H1 (cell line): ENCODE data around the gene TMEM164. TPM values are rescaled to one million over a fixed set of nuclear protein-coding genes. Genes with fewer than 3 reads are reported as not detected.

Experiments
- CTCF ChIA-PET: fragments of 300-600 bp; sonication (Branson Sonifier 250); formaldehyde crosslinking; loops from one replicate; lab custom pipeline; 2021; ENCODE audit not compliant: partially characterized antibody; lab: Charles Lee
- POLR2A ChIA-PET: fragments of 300-600 bp; sonication (Branson Sonifier 250); formaldehyde crosslinking; loops from one replicate; lab custom pipeline; 2021; ENCODE audit warnings: inconsistent platforms; ENCODE audit not compliant: partially characterized antibody; lab: Charles Lee
- DNase-seq, 2 experiments: peaks; one replicate each; pipeline versions ENCODE4 v3.0.0 to v3.0.0-alpha.2; 2010 to 2022; ENCODE audit warnings: low spot score in 2 of 2, low read depth in 1 of 2, mixed read lengths in 1 of 2
- FAIRE-seq: peaks from 2 replicates; lab custom pipeline; 2011; peaks lifted over from hg19 to GRCh38; lab: Jason Lieb, UNC
- H2AFZ ChIP-seq: 2 replicates; pipeline ENCODE4 v1.8.1; 2012; ENCODE audit warnings: low read length, inconsistent platforms
- H2AK5ac ChIP-seq: 2 replicates; pipeline ENCODE4 v1.6.1; 2013; ENCODE audit warnings: low read depth, low read length
- H2BK120ac ChIP-seq: replicated peaks from 2 replicates; pipeline ENCODE3; 2013; ENCODE audit warnings: low read depth, low read length, inconsistent platforms
- H2BK12ac ChIP-seq: 2 replicates; pipeline ENCODE4 v1.6.1; 2013; ENCODE audit warnings: low read depth, low read length
- H2BK15ac ChIP-seq: 2 replicates; pipeline ENCODE4 v1.6.1; 2013; ENCODE audit warnings: low read length
- H2BK20ac ChIP-seq: 2 replicates; pipeline ENCODE4 v1.6.1; 2013; ENCODE audit warnings: low read length
- H2BK5ac ChIP-seq: 2 replicates; pipeline ENCODE4 v1.6.1; 2013; ENCODE audit warnings: low read depth, low read length
- H3K14ac ChIP-seq: 2 replicates; pipeline ENCODE4 v1.6.1; 2013; ENCODE audit warnings: inconsistent platforms; ENCODE audit not compliant: insufficient read length
- H3K18ac ChIP-seq: 2 replicates; pipeline ENCODE4 v1.6.1; 2013; ENCODE audit warnings: low read length; ENCODE audit errors: extremely low read depth
- H3K23ac ChIP-seq: 2 replicates; pipeline ENCODE4 v1.6.1; 2013; ENCODE audit warnings: inconsistent platforms; ENCODE audit not compliant: insufficient read length
- H3K23me2 ChIP-seq: 2 replicates; pipeline ENCODE4 v1.6.1; 2013; ENCODE audit warnings: low read depth, low read length
- H3K27ac ChIP-seq: 2 replicates; pipeline ENCODE4 v1.6.1; 2011; ENCODE audit warnings: low read depth, low read length, inconsistent platforms
- H3K27me3 ChIP-seq, 4 experiments: replicated peaks in 1 of 4; 1 replicate in 1 of 4; 2 replicates in 3 of 4; pipeline versions ENCODE4 v1.6.1 to v1.8.1; 2011 to 2013; ENCODE audit warnings: low read length in 3 of 4, mild to moderate bottlenecking in 3 of 4, inconsistent platforms in 2 of 4, mixed read lengths in 2 of 4, moderate library complexity in 1 of 4; ENCODE audit not compliant: control insufficient read depth in 3 of 4, insufficient read depth in 3 of 4; ENCODE audit errors: extremely low read depth in 1 of 4
- H3K36me3 ChIP-seq, 4 experiments: 2 replicates each; pipeline versions ENCODE4 v1.6.1 to v1.8.1; 2011 to 2013; ENCODE audit warnings: mild to moderate bottlenecking in 4 of 4, low read length in 3 of 4, moderate library complexity in 2 of 4, control low read depth in 1 of 4, inconsistent platforms in 1 of 4; ENCODE audit not compliant: insufficient read depth in 4 of 4, control insufficient read depth in 2 of 4
- H3K4ac ChIP-seq: replicated peaks from 2 replicates; pipeline ENCODE3; 2013; ENCODE audit warnings: low read length, low read depth, mixed read lengths, inconsistent platforms; ENCODE audit not compliant: insufficient read length
- H3K4me1 ChIP-seq, 4 experiments: replicated peaks in 1 of 4; 1 replicate in 1 of 4; 2 replicates in 3 of 4; pipeline versions ENCODE4 v1.6.1 to v1.8.1; 2011 to 2013; ENCODE audit warnings: low read length in 3 of 4, inconsistent platforms in 2 of 4, mixed read lengths in 1 of 4; ENCODE audit not compliant: insufficient read depth in 4 of 4, control insufficient read depth in 3 of 4
- H3K4me2 ChIP-seq, 2 experiments: 2 replicates each; pipeline versions ENCODE4 v1.6.1 to v1.8.1; 2011 to 2013; ENCODE audit warnings: low read depth in 2 of 2, low read length in 2 of 2, control low read depth in 1 of 2, inconsistent platforms in 1 of 2, mild to moderate bottlenecking in 1 of 2; ENCODE audit not compliant: insufficient read depth in 1 of 2
- H3K4me3 ChIP-seq, 4 experiments: fragments of 200-600, 300-600 bp in 1 of 4; sonication (generic), shearing (Covaris generic), sonication (Bioruptor Twin) in 1 of 4; 2 replicates each; pipeline versions ENCODE4 v1.5.1 to v1.8.1; 2011 to 2016; ENCODE audit warnings: low read length in 4 of 4, low read depth in 3 of 4, control low read depth in 2 of 4, inconsistent platforms in 2 of 4, mild to moderate bottlenecking in 2 of 4, mixed read lengths in 1 of 4, moderate library complexity in 1 of 4; ENCODE audit not compliant: insufficient read depth in 2 of 4; ENCODE audit errors: extremely low read depth in 1 of 4
- H3K56ac ChIP-seq: replicated peaks from 2 replicates; pipeline ENCODE3; 2013; ENCODE audit warnings: low read depth, mild to moderate bottlenecking, mixed read lengths, low read length, inconsistent platforms; ENCODE audit not compliant: insufficient read length
- H3K79me1 ChIP-seq: 2 replicates; pipeline ENCODE4 v1.6.1; 2013; ENCODE audit warnings: low read depth, low read length, control low read depth
- H3K79me2 ChIP-seq, 2 experiments: 2 replicates each; pipeline versions ENCODE4 v1.6.1 to v1.8.1; 2012 to 2013; ENCODE audit warnings: low read length in 2 of 2, mild to moderate bottlenecking in 2 of 2, inconsistent platforms in 1 of 2; ENCODE audit not compliant: insufficient read depth in 2 of 2, control insufficient read depth in 1 of 2
- H3K9ac ChIP-seq, 4 experiments: replicated peaks in 1 of 4; 1 replicate in 1 of 4; 2 replicates in 3 of 4; pipeline versions ENCODE4 v1.6.1 to v1.8.1; 2011 to 2013; ENCODE audit warnings: low read depth in 3 of 4, low read length in 3 of 4, control low read depth in 2 of 4, mild to moderate bottlenecking in 2 of 4, moderate library complexity in 2 of 4, inconsistent platforms in 1 of 4; ENCODE audit errors: extremely low read depth in 1 of 4
- H3K9me3 ChIP-seq, 2 experiments: 2 replicates each; pipeline versions ENCODE4 v1.6.1 to v1.8.1; 2012 to 2013; ENCODE audit warnings: mild to moderate bottlenecking in 2 of 2, moderate library complexity in 2 of 2, control low read depth in 1 of 2, inconsistent platforms in 1 of 2, low read depth in 1 of 2, low read length in 1 of 2, mixed read lengths in 1 of 2; ENCODE audit not compliant: insufficient read depth in 2 of 2
- H4K20me1 ChIP-seq, 2 experiments: replicated peaks in 1 of 2; 2 replicates each; pipeline versions ENCODE3 to v1.8.1; 2011 to 2013; ENCODE audit warnings: inconsistent platforms in 2 of 2, low read length in 2 of 2, mild to moderate bottlenecking in 1 of 2; ENCODE audit not compliant: insufficient read depth in 2 of 2, control insufficient read depth in 1 of 2
- H4K5ac ChIP-seq: 2 replicates; pipeline ENCODE4 v1.6.1; 2013; ENCODE audit warnings: low read length, low read depth, mixed read lengths, inconsistent platforms; ENCODE audit not compliant: insufficient read length
- H4K8ac ChIP-seq: 2 replicates; pipeline ENCODE4 v1.8.0; 2013; ENCODE audit warnings: mild to moderate bottlenecking, moderate library complexity, low read length, inconsistent platforms; ENCODE audit not compliant: insufficient read depth; ENCODE audit errors: extremely low read depth
- H4K91ac ChIP-seq: replicated peaks from 2 replicates; pipeline ENCODE3; 2013; ENCODE audit warnings: low read length, mixed read lengths, inconsistent platforms; ENCODE audit not compliant: insufficient read length
- CBX5 ChIP-seq: fragments of 300-800, 300-1000 bp; sonication (generic); IDR thresholded peaks from 2 replicates; pipeline ENCODE4 v1.7.1; 2016; ENCODE audit warnings: antibody characterized with exemption, low read length, low read depth
- CEBPB ChIP-seq: IDR thresholded peaks from 2 replicates; pipeline ENCODE4 v1.6.1; 2012; ENCODE audit warnings: low read depth, low read length
- CHD1 ChIP-seq: IDR thresholded peaks from 2 replicates; pipeline ENCODE4 v1.6.1; 2012; ENCODE audit warnings: low read depth, low read length, improper control_type of control experiment
- GABPA ChIP-seq: IDR thresholded peaks from 2 replicates; pipeline ENCODE4 v1.6.1; 2011; ENCODE audit warnings: mild to moderate bottlenecking, low read length, moderate library complexity, borderline replicate concordance; ENCODE audit not compliant: insufficient read depth
- GTF2F1 ChIP-seq: IDR thresholded peaks from 2 replicates; pipeline ENCODE4 v1.6.1; 2012; ENCODE audit warnings: low read depth, low read length, improper control_type of control experiment, borderline replicate concordance
- HDAC6 ChIP-seq: IDR thresholded peaks from one replicate; pipeline ENCODE4 v1.7.1; 2012; ENCODE audit warnings: low read depth, mild to moderate bottlenecking, inconsistent platforms, low read length, moderate library complexity
- JUN ChIP-seq: IDR thresholded peaks from 2 replicates; pipeline ENCODE4 v1.6.1; 2011; ENCODE audit warnings: low read depth, mild to moderate bottlenecking, improper control_type of control experiment, low read length
- MAFK ChIP-seq: IDR thresholded peaks from 2 replicates; pipeline ENCODE4 v1.6.1; 2012; ENCODE audit warnings: low read depth, mild to moderate bottlenecking, improper control_type of control experiment, low read length
- POU5F1 ChIP-seq: IDR thresholded peaks from 2 replicates; pipeline ENCODE4 v1.6.1; 2011; ENCODE audit warnings: low read depth, mild to moderate bottlenecking, low read length, moderate library complexity
- RAD21 ChIP-seq, 2 experiments: IDR thresholded peaks in 1 of 2; conservative IDR thresholded peaks in 1 of 2; 2 replicates each; pipeline ENCODE4 v1.6.1; 2011; ENCODE audit warnings: low read depth in 2 of 2, low read length in 2 of 2, improper control_type of control experiment in 1 of 2, inconsistent platforms in 1 of 2, mild to moderate bottlenecking in 1 of 2, moderate library complexity in 1 of 2
- RFX5 ChIP-seq: IDR thresholded peaks from 2 replicates; pipeline ENCODE4 v1.6.1; 2011; ENCODE audit warnings: low read depth, low read length, improper control_type of control experiment, borderline replicate concordance
- RXRA ChIP-seq: IDR thresholded peaks from 2 replicates; pipeline ENCODE4 v1.6.1; 2011; ENCODE audit warnings: low read depth, mild to moderate bottlenecking, low read length, moderate library complexity; ENCODE audit not compliant: insufficient read depth
- SRF ChIP-seq: IDR thresholded peaks from 2 replicates; pipeline ENCODE4 v1.6.1; 2011; ENCODE audit warnings: mild to moderate bottlenecking, low read depth, low read length, moderate library complexity
- TAF7 ChIP-seq: optimal IDR thresholded peaks from 2 replicates; pipeline ENCODE3; 2011; ENCODE audit warnings: low read depth, mild to moderate bottlenecking, inconsistent platforms, low read length, moderate library complexity, borderline replicate concordance
- WGBS, 2 experiments: shearing (Covaris generic) in 1 of 2; methylation state at CpG; one replicate each; pipeline versions ENCODE4 v1.1.6 to v1.1.7; 2013 to 2015; ENCODE audit warnings: low lambda C conversion rate in 2 of 2, mixed read lengths in 2 of 2, inconsistent platforms in 1 of 2, low coverage in 1 of 2, missing lambda C conversion rate in 1 of 2; ENCODE audit not compliant: insufficient replicate concordance in 2 of 2, insufficient coverage in 1 of 2, insufficient read length in 1 of 2; ENCODE audit errors: extremely low coverage in 1 of 2, missing lambda C conversion rate in 1 of 2; 5-methylcytosine and 5-hydroxymethylcytosine counted together
- polyA plus RNA-seq, 7 experiments: library from polyadenylated mRNA; depleted of rRNA in 3 of 7; stranded (reverse) in 5 of 7; unstranded in 2 of 7; fragments of >200 nt in 5 of 7; fragments of 200-250 nt in 2 of 7; gene quantifications; 1 replicate in 5 of 7; 2 replicates in 1 of 7; 4 replicates in 1 of 7; pipeline versions ENCODE4 v1.2.1 to v1.2.3, GENCODE V29; 2011 to 2013; ENCODE audit warnings: missing spikeins in 2 of 7, mixed read lengths in 2 of 7
- total RNA-seq: library from RNA; stranded (reverse); fragmentation: NEBNext Ultra II Directional; extraction: Animal tissue kit (Norgen Biotek cat#: 25700); gene quantifications from 2 replicates; pipeline ENCODE4 v1.2.1, GENCODE V29; 2021

TMEM164 gene
- total and polyA plus RNA-seq, 2 of the 8 experiments (the other 6 are each of a cell fraction or from before 2014, with no cell fraction given) = 7.3 to 14.8 TPM

- ChIA-PET CTCF (interaction anchor here (0.8 kb wide), 1 partner anchor 31 kb away, joined by 3 read pairs; no protein-coding TSS in a partner anchor), POLR2A (no interaction called here)
- Histone ChIP-seq H2BK12ac (no peak overlapping the region), H2AFZ (no peak overlapping the region), H4K20me1 (no peaks in the 10 kb centered on the region), H4K8ac (no peak overlapping the region), H4K5ac (no peak overlapping the region), H3K36me3 (no peaks in the 10 kb centered on the region), H2BK120ac (no peak overlapping the region), H3K18ac (no peak overlapping the region), H3K9me3 (no peaks in the 10 kb centered on the region), H3K79me2 (no peaks in the 10 kb centered on the region), H3K4me2 (no peak overlapping the region), H2BK5ac (no peak overlapping the region), H3K79me1 (no peaks in the 10 kb centered on the region), H4K91ac (no peak overlapping the region), H3K27me3 (no peaks in the 10 kb centered on the region), H3K14ac (no peak overlapping the region), H3K4ac (no peak overlapping the region), H3K27ac (no peak overlapping the region), H3K9ac (no peak overlapping the region), H2BK20ac (no peak overlapping the region), H3K4me1 (no peaks in the 10 kb centered on the region), H3K56ac (no peak overlapping the region), H3K23me2 (no peaks in the 10 kb centered on the region), H3K4me3 (no peak overlapping the region), H2BK15ac (no peak overlapping the region), H3K23ac (no peak overlapping the region), H2AK5ac (no peak overlapping the region)
- DNase-seq = no peak
- WGBS, 2 experiments = 69% methylated on average over 2 of the region's 2 CpGs; no CpG with 5 or more reads in 1 of the 2 experiments
- FAIRE-seq = no peak
- TF ChIP-seq RAD21 (IDR thresholded peaks at IDR 0.05 in 1 of 2, conservative IDR thresholded peaks at IDR 0.05 in 1 of 2; ENCODE audit: low read depth in 2 of 2, low read length in 2 of 2) (no peak), POU5F1 (no peak), CHD1 (no peak), JUN (no peak), SRF (no peak), CBX5 (no peak), RFX5 (no peak), TAF7 (no peak), GABPA (no peak), CEBPB (no peak), HDAC6 (no peak), MAFK (no peak), GTF2F1 (no peak), RXRA (no peak)
Observed at GRCh38 chrX:110086916-110087484, 84.1 kb downstream of the TMEM164 start.
